GM18517 (cell line): ENCODE measurements around the gene MPV17L2.

ENCODE experiments used
- ATAC-seq: cut with Tn5 transposase; IDR thresholded peaks from one replicate; pipeline ENCODE4 v1.9.1; 2021; ENCODE audit warnings: mild to moderate bottlenecking, moderate library complexity; ENCODE audit not compliant: unreplicated experiment

The MPV17L2 gene

GRCh38 chr19:18231775-18232174 lies 38.8 kb downstream of the MPV17L2 start:
- no peak for ATAC-seq

DNA sequence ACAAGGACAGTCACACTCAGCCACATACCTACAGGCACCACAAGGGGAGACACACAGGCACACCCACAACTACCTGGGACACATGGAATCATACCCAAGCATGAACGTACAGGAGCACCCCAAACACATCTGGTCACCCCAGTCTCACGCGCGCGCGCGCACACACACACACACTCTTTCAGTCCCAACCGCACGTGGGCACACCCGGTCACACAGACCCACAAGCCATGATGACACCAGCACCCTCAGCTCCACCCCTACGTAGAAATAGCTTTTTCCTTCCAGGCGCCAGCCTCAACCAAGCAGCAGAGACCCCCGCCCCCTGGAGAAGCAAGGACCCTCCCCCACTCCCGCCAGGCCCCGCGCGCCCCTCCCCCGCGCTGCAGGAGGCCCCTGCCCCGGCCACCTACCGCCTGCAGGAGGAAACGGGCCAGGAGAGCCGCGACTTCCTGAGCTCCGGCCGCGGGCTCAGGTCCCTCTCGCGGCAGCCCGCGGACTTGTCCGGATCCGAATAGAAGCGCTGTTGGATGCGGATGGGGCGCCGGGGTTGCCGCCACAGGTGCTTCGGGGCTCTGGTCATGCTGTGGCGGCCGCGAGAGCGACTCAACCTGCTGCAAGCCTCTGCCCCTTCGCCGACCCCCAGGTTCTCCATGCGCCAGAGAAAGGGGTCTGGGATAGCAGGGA lies 39.7 kb downstream of the MPV17L2 start:
- ATAC-seq, result no peak

DNA sequence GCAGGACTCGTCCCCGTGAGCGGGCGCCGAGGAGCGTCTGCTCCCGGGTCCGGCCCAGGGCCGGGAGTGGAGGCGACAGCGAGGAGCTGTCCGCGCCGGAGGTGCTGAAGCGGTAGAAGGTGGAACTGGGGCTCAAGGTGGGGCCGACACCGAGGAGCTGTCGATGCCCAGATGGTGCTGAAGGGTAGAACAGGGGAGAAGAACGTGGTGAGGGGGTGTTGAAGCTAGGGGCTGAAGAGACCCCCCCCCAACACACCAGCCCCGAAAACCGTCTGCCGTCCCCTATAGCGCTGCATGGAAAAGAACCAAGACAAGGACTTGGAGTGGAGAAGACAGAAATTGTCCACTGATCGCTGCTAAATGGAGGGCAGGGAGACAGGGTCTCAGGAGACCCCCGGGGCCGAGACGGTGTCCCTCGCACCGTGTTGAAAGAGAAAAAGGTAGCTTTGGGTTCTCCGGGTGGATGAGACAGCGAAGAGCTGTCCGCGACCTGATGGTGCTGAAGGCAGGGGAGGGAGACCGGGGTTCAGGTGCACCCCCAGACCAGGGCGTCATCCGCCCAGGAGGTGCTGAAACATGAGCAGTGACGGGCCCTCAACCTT lies 40.3 kb downstream of the MPV17L2 start:
- no peak for ATAC-seq

DNA sequence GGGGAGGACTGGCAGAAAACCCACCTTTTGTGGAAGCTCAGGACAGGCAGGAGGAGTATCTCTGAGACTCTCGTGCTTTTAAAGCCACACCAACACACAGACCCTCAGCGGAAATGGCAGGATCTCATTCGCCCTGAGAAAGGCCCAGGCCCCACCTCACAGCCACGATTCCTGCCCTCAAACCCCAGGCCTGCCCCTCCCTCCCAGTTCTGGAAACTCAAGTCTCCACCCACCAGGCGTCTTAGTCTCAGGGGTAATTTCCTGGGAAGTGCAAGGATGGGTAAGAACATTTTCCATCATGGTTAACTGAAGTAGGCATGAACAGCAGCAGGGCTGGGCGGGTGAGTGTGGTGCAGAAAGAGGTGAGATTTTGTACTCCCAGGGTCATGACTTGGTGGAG lies 41.2 kb downstream of the MPV17L2 start:
- no peak for ATAC-seq

DNA sequence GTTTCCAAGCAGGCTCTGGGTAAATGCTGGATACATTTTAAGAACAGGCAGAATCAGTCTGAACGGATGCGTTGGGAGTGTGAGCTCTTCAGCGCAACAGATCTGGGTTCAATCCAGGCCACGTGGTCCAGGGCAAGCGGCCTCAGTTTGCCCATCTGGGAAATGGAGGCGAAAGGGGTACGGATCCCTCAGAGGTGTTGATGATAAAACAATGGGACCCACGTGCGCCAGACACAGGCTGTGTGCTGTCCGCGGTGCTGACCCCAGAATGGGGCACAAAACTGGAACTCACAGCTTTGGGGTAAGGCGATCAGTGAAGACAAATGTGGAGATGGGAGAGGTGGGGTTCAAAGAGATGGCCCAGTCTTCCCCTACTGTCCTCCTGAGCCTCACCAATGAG lies 46.3 kb downstream of the MPV17L2 start:
- no peak for ATAC-seq

DNA sequence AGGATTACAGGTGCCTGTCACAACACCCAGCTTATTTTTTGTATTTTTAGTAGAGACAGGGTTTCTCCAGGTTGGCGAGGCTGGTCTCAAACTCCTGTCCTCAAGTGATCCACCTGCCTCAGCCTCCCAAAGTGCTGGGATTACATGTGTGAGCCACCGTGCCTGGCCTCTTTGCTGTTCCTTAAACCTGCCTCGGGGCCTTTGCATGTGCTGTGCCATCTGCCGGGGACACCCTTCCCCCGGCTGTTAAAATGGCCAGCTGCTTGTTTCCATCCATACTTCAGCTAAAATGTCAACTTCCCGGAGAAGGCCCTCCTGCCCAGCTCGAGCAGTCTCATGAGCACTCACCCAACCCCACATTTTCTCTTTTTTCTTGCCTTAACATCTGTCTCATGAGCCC lies 52.3 kb downstream of the MPV17L2 start:
- no peak for ATAC-seq
